Lung (tissue), 12 donors: ENCODE results near the gene FNDC7. TPM values are rescaled to one million over a fixed set of nuclear protein-coding genes. Genes with fewer than 3 reads are reported as not detected.

ENCODE experiments used
- ATAC-seq: fragments of 200-7000 bp; cut with Tn5 transposase; one replicate; pipeline ENCODE4 v1.9.1; 2020; ENCODE audit warnings: moderate number of reproducible peaks; ENCODE audit not compliant: insufficient read depth, low FRiP score
- DNase-seq, 3 donors: peaks; one replicate each; pipeline ENCODE4 v3.0.0-alpha.2; 2013 to 2017
- H3K27ac ChIP-seq, 2 donors: one replicate each; pipeline ENCODE4 v1.5.1; 2013; ENCODE audit warnings: mild to moderate bottlenecking in 2 of 2, moderate library complexity in 2 of 2, control low read depth in 1 of 2, inconsistent platforms in 1 of 2, low read depth in 1 of 2, low read length in 1 of 2
- H3K27me3 ChIP-seq, 3 donors: one replicate each; pipeline ENCODE4 v1.5.1; 2013; ENCODE audit warnings: low read length in 2 of 3; ENCODE audit not compliant: control insufficient read depth in 3 of 3, insufficient read depth in 3 of 3
- H3K36me3 ChIP-seq, 4 donors: one replicate each; pipeline ENCODE4 v1.5.1; 2013; ENCODE audit warnings: low read length in 4 of 4, mild to moderate bottlenecking in 1 of 4, moderate library complexity in 1 of 4; ENCODE audit not compliant: control insufficient read depth in 4 of 4, insufficient read depth in 4 of 4
- H3K4me1 ChIP-seq, 5 donors: one replicate each; pipeline ENCODE4 v1.5.1; 2013; ENCODE audit warnings: low read length in 5 of 5, mild to moderate bottlenecking in 2 of 5, moderate library complexity in 1 of 5; ENCODE audit not compliant: control insufficient read depth in 5 of 5, insufficient read depth in 5 of 5
- H3K4me3 ChIP-seq: one replicate; pipeline ENCODE4 v1.5.1; 2013; ENCODE audit warnings: mild to moderate bottlenecking, control low read depth, moderate library complexity
- H3K9ac ChIP-seq, 2 donors: one replicate each; pipeline ENCODE4 v1.5.1; 2013; ENCODE audit warnings: low read length in 2 of 2, control low read depth in 1 of 2; ENCODE audit not compliant: insufficient read depth in 1 of 2
- H3K9me3 ChIP-seq, 4 donors: one replicate each; pipeline ENCODE4 v1.5.1; 2013; ENCODE audit warnings: low read length in 3 of 4, mild to moderate bottlenecking in 1 of 4, moderate library complexity in 1 of 4; ENCODE audit not compliant: control insufficient read depth in 4 of 4, insufficient read depth in 3 of 4
- CTCF ChIP-seq: IDR thresholded peaks from 2 replicates; pipeline ENCODE4 v1.5.1; 2012; ENCODE audit warnings: mild to moderate bottlenecking; ENCODE audit errors: control extremely low read depth, extremely low read depth
- WGBS, 2 donors: extraction: QIAGEN DNeasy Blood & Tissue Kit; methylation state at CpG; one replicate each; pipeline ENCODE4 v1.1.7; 2013; 5-methylcytosine and 5-hydroxymethylcytosine counted together
- polyA plus RNA-seq, 2 donors: library from polyadenylated mRNA; stranded (reverse); fragments of 200-250 nt; gene quantifications; one replicate each; pipeline ENCODE4 v1.2.1, GENCODE V29; 2013
- total RNA-seq, 2 donors: library from RNA; depleted of rRNA in 1 of 2; stranded (reverse); fragments of >200 nt in 1 of 2; gene quantifications; one replicate each; pipeline ENCODE4 v1.2.1, GENCODE V29; 2014 to 2021
- donor health status: control.
- donor health status: control.
- donor health status: Bipolar disorder and iron deficiency.
- donor health status: healthy.
- donor health status: DM: yes; HTN: yes; CAD: no.

The FNDC7 gene
- total and polyA plus RNA-seq, 4 donors: 0.01 to 0.06 (median 0.06) TPM; not detected in 1

GRCh38 chr1:108669679-108670078 lies 43.0 kb upstream of the FNDC7 start:
- DNase-seq (no peak), ATAC-seq (no peak)
- no peaks in the 10 kb centered on the region for H3K4me1 ChIP-seq
- no peaks in the 10 kb centered on the region for H3K27me3 ChIP-seq
- no peak overlapping the region for H3K9ac ChIP-seq
- H3K36me3 ChIP-seq: peaks cover 0 to 1% (median 0%) of the 10 kb centered on the region in 4 donors
- 80 to 88% methylated on average over 7 of the region's 7 CpGs for WGBS, 2 donors
- H3K27ac ChIP-seq: no peak overlapping the region
- no peak overlapping the region for H3K4me3 ChIP-seq
- TF ChIP-seq CTCF: no peak
- no peaks in the 10 kb centered on the region for H3K9me3 ChIP-seq

GRCh38 chr1:108670131-108670773 lies 42.5 kb upstream of the FNDC7 start:
- Histone ChIP-seq H3K9me3 (no peaks in the 10 kb centered on the region), H3K27me3 (no peaks in the 10 kb centered on the region), H3K4me3 (no peak overlapping the region), H3K36me3 (peaks cover 0 to 1% (median 0%) of the 10 kb centered on the region in 4 donors), H3K4me1 (no peaks in the 10 kb centered on the region), H3K27ac (no peak overlapping the region), H3K9ac (no peak overlapping the region)
- 91 to 94% methylated on average over 5 of the region's 5 CpGs for WGBS, 2 donors
- DNase-seq (no peak), ATAC-seq (no peak)
- no peak for TF ChIP-seq CTCF

GRCh38 chr1:108671143-108671542 lies 41.6 kb upstream of the FNDC7 start:
- ATAC-seq (no peak), DNase-seq (no peak)
- Histone ChIP-seq H3K9ac (no peak overlapping the region), H3K4me1 (no peaks in the 10 kb centered on the region), H3K36me3 (no peaks in the 10 kb centered on the region), H3K27me3 (no peaks in the 10 kb centered on the region), H3K9me3 (no peaks in the 10 kb centered on the region), H3K4me3 (no peak overlapping the region), H3K27ac (no peak overlapping the region)
- no peak for TF ChIP-seq CTCF
- 87 to 90% methylated on average over 2 of the region's 2 CpGs for WGBS, 2 donors

GRCh38 chr1:108678706-108679105 lies 34.0 kb upstream of the FNDC7 start:
- DNase-seq (no peak), ATAC-seq (no peak)
- Histone ChIP-seq H3K9ac (no peak overlapping the region), H3K4me3 (no peak overlapping the region), H3K36me3 (no peaks in the 10 kb centered on the region), H3K27me3 (no peaks in the 10 kb centered on the region), H3K4me1 (peaks cover 0 to 2% (median 0%) of the 10 kb centered on the region in 5 donors), H3K27ac (no peak overlapping the region), H3K9me3 (no peaks in the 10 kb centered on the region)
- WGBS, 2 donors: 73 to 86% methylated on average over 4 of the region's 4 CpGs
- no peak for TF ChIP-seq CTCF
